Liver (tissue), 9 donors: ENCODE data around the gene HS6ST3. TPM values are rescaled to one million over a fixed set of nuclear protein-coding genes. Genes with fewer than 3 reads are reported as not detected.

Experiments
- DNase-seq: peaks from one replicate; pipeline ENCODE4 v3.0.0-alpha.2; 2017; ENCODE audit warnings: low spot score
- H3K27ac ChIP-seq, 2 donors: one replicate each; pipeline ENCODE4 v1.7.0; 2013; ENCODE audit warnings: inconsistent platforms in 2 of 2, low read length in 2 of 2, control low read depth in 1 of 2, low read depth in 1 of 2, mild to moderate bottlenecking in 1 of 2
- H3K27me3 ChIP-seq, 4 donors: one replicate each; pipeline versions ENCODE4 v1.6.1 to v1.7.0; 2013; ENCODE audit warnings: low read length in 3 of 4, inconsistent platforms in 1 of 4, mild to moderate bottlenecking in 1 of 4, moderate library complexity in 1 of 4; ENCODE audit not compliant: control insufficient read depth in 4 of 4, insufficient read depth in 4 of 4
- H3K36me3 ChIP-seq, 4 donors: one replicate each; pipeline versions ENCODE4 v1.6.1 to v1.7.0; 2013; ENCODE audit warnings: low read length in 3 of 4, mild to moderate bottlenecking in 3 of 4, low read depth in 1 of 4, moderate library complexity in 1 of 4; ENCODE audit not compliant: control insufficient read depth in 4 of 4, insufficient read depth in 3 of 4
- H3K4me1 ChIP-seq, 4 donors: one replicate each; pipeline versions ENCODE4 v1.6.1 to v1.7.0; 2013; ENCODE audit warnings: low read length in 3 of 4, mild to moderate bottlenecking in 3 of 4, moderate library complexity in 1 of 4; ENCODE audit not compliant: control insufficient read depth in 4 of 4, insufficient read depth in 4 of 4
- H3K4me3 ChIP-seq, 3 donors: one replicate each; pipeline versions ENCODE4 v1.6.1 to v1.7.0; 2013; ENCODE audit warnings: low read length in 3 of 3, control low read depth in 1 of 3, low read depth in 1 of 3, mild to moderate bottlenecking in 1 of 3
- H3K9ac ChIP-seq, 2 donors: one replicate each; pipeline ENCODE4 v1.7.0; 2013; ENCODE audit warnings: low read length in 2 of 2, mild to moderate bottlenecking in 2 of 2, moderate library complexity in 2 of 2, control low read depth in 1 of 2, low read depth in 1 of 2
- H3K9me3 ChIP-seq, 4 donors: one replicate each; pipeline versions ENCODE4 v1.6.1 to v1.7.0; 2013; ENCODE audit warnings: low read length in 3 of 4; ENCODE audit not compliant: control insufficient read depth in 4 of 4
- EGR1 ChIP-seq, 2 donors: IDR thresholded peaks; 2 replicates each; pipeline ENCODE4 v1.6.1; 2016 to 2018; ENCODE audit warnings: antibody characterized with exemption in 2 of 2, low read depth in 2 of 2
- FOXA1 ChIP-seq: IDR thresholded peaks from 2 replicates; pipeline ENCODE4 v1.6.1; 2016; ENCODE audit warnings: antibody characterized with exemption
- FOXA2 ChIP-seq: IDR thresholded peaks from 2 replicates; pipeline ENCODE4 v1.6.1; 2016; ENCODE audit warnings: antibody characterized with exemption
- GABPA ChIP-seq, 2 donors: IDR thresholded peaks in 1 of 2; conservative IDR thresholded peaks in 1 of 2; 2 replicates each; pipeline ENCODE4 v1.6.1; 2016; ENCODE audit warnings: antibody characterized with exemption in 2 of 2, mild to moderate bottlenecking in 1 of 2, moderate library complexity in 1 of 2
- HNF4A ChIP-seq, 2 donors: conservative IDR thresholded peaks; 2 replicates each; pipeline ENCODE4 v1.6.1; 2016; ENCODE audit warnings: antibody characterized with exemption in 2 of 2, mild to moderate bottlenecking in 2 of 2
- JUND ChIP-seq, 2 donors: IDR thresholded peaks; 2 replicates each; pipeline ENCODE4 v1.6.1; 2016; ENCODE audit warnings: antibody characterized with exemption in 2 of 2
- NR2F2 ChIP-seq: IDR thresholded peaks from 2 replicates; pipeline ENCODE4 v1.6.1; 2016; ENCODE audit warnings: antibody characterized with exemption
- RAD21 ChIP-seq, 2 donors: IDR thresholded peaks; 2 replicates each; pipeline ENCODE4 v1.6.1; 2016; ENCODE audit warnings: antibody characterized with exemption in 2 of 2, mild to moderate bottlenecking in 2 of 2
- RXRA ChIP-seq, 2 donors: IDR thresholded peaks; 2 replicates each; pipeline ENCODE4 v1.6.1; 2017 to 2018; ENCODE audit warnings: antibody characterized with exemption in 2 of 2, mild to moderate bottlenecking in 1 of 2
- SP1 ChIP-seq: IDR thresholded peaks from 2 replicates; pipeline ENCODE4 v1.6.1; 2018; ENCODE audit warnings: antibody characterized with exemption, mild to moderate bottlenecking
- TAF1 ChIP-seq: conservative IDR thresholded peaks from 2 replicates; pipeline ENCODE4 v1.6.1; 2016; ENCODE audit warnings: antibody characterized with exemption, mild to moderate bottlenecking
- YY1 ChIP-seq: IDR thresholded peaks from 2 replicates; pipeline ENCODE4 v1.6.1; 2016; ENCODE audit warnings: antibody characterized with exemption, mild to moderate bottlenecking
- WGBS: extraction: QIAGEN DNeasy Blood & Tissue Kit; methylation state at CpG from one replicate; pipeline ENCODE4 v1.1.7; 2013; 5-methylcytosine and 5-hydroxymethylcytosine counted together
- polyA plus RNA-seq, 2 donors: library from polyadenylated mRNA; stranded (reverse) in 1 of 2; unstranded in 1 of 2; fragments of 200-250 nt in 1 of 2; fragments of >200 nt in 1 of 2; fragmentation: Nextera tagmentation in 1 of 2; extraction: Ambion mirVana in 1 of 2; gene quantifications; one replicate each; pipeline versions ENCODE4 v1.2.1 to v1.2.3, GENCODE V29; 2013 to 2015
- total RNA-seq, 2 donors: library from RNA; depleted of rRNA; stranded (reverse); fragments of >200 nt; gene quantifications; one replicate each; pipeline ENCODE4 v1.2.3, GENCODE V29; 2014
- TF ChIP-seq, protein P1 (sequence below): IDR thresholded peaks from 2 replicates; pipeline ENCODE4 v1.6.1; 2016; ENCODE audit warnings: antibody characterized with exemption, mild to moderate bottlenecking
- TF ChIP-seq, protein P2 (sequence below): IDR thresholded peaks from 2 replicates; pipeline ENCODE4 v1.6.1; 2016; ENCODE audit warnings: antibody characterized with exemption
- TF ChIP-seq, protein P3 (sequence below): IDR thresholded peaks from 2 replicates; pipeline ENCODE4 v1.6.1; 2016; ENCODE audit warnings: antibody characterized with exemption
- TF ChIP-seq, protein P4 (sequence below): fragments of 150-350 bp; IDR thresholded peaks from 2 replicates; pipeline ENCODE4 v1.5.1; 2017; ENCODE audit warnings: improper control_type of control experiment, low read depth, low read length; ENCODE audit not compliant: missing input control
- TF ChIP-seq, protein P5 (sequence below): IDR thresholded peaks from 2 replicates; pipeline ENCODE4 v1.6.1; 2016; ENCODE audit warnings: antibody characterized with exemption
- donor health status: healthy.
- donor health status: healthy.
- donor health status: healthy.
- donor health status: healthy.
- donor health status: healthy.

HS6ST3 gene
- total and polyA plus RNA-seq, 4 donors, result under 0.01 TPM; not detected in 3

- no peak overlapping the region for H3K4me3 ChIP-seq
- H3K9ac ChIP-seq, result no peak overlapping the region
- TF ChIP-seq RAD21 (IDR thresholded peaks at IDR 0.05) (no peak), RXRA (IDR thresholded peaks at IDR 0.05) (peak in 1 of 2 donors; percentile 15), SP1 (no peak), YY1 (no peak), TAF1 (no peak), HNF4A (conservative IDR thresholded peaks at IDR 0.05) (peak; percentile 15 to 68), FOXA2 (no peak), EGR1 (IDR thresholded peaks at IDR 0.05; ENCODE audit: low read depth in 2 of 2) (no peak), FOXA1 (no peak)
- TF ChIP-seq, protein P1, sequence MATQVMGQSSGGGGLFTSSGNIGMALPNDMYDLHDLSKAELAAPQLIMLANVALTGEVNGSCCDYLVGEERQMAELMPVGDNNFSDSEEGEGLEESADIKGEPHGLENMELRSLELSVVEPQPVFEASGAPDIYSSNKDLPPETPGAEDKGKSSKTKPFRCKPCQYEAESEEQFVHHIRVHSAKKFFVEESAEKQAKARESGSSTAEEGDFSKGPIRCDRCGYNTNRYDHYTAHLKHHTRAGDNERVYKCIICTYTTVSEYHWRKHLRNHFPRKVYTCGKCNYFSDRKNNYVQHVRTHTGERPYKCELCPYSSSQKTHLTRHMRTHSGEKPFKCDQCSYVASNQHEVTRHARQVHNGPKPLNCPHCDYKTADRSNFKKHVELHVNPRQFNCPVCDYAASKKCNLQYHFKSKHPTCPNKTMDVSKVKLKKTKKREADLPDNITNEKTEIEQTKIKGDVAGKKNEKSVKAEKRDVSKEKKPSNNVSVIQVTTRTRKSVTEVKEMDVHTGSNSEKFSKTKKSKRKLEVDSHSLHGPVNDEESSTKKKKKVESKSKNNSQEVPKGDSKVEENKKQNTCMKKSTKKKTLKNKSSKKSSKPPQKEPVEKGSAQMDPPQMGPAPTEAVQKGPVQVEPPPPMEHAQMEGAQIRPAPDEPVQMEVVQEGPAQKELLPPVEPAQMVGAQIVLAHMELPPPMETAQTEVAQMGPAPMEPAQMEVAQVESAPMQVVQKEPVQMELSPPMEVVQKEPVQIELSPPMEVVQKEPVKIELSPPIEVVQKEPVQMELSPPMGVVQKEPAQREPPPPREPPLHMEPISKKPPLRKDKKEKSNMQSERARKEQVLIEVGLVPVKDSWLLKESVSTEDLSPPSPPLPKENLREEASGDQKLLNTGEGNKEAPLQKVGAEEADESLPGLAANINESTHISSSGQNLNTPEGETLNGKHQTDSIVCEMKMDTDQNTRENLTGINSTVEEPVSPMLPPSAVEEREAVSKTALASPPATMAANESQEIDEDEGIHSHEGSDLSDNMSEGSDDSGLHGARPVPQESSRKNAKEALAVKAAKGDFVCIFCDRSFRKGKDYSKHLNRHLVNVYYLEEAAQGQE, result no peak
- TF ChIP-seq, protein P2, sequence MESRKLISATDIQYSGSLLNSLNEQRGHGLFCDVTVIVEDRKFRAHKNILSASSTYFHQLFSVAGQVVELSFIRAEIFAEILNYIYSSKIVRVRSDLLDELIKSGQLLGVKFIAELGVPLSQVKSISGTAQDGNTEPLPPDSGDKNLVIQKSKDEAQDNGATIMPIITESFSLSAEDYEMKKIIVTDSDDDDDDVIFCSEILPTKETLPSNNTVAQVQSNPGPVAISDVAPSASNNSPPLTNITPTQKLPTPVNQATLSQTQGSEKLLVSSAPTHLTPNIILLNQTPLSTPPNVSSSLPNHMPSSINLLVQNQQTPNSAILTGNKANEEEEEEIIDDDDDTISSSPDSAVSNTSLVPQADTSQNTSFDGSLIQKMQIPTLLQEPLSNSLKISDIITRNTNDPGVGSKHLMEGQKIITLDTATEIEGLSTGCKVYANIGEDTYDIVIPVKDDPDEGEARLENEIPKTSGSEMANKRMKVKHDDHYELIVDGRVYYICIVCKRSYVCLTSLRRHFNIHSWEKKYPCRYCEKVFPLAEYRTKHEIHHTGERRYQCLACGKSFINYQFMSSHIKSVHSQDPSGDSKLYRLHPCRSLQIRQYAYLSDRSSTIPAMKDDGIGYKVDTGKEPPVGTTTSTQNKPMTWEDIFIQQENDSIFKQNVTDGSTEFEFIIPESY, result no peak
- TF ChIP-seq, protein P3, sequence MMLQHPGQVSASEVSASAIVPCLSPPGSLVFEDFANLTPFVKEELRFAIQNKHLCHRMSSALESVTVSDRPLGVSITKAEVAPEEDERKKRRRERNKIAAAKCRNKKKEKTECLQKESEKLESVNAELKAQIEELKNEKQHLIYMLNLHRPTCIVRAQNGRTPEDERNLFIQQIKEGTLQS, result no peak
- H3K9me3 ChIP-seq, result no peaks in the 10 kb centered on the region
- no peaks in the 10 kb centered on the region for H3K27me3 ChIP-seq
- no peak overlapping the region for H3K27ac ChIP-seq
- no peak for DNase-seq
- H3K36me3 ChIP-seq, result no peaks in the 10 kb centered on the region
- WGBS, result 71% methylated on average over 2 of the region's 2 CpGs
- H3K4me1 ChIP-seq, result peaks cover 0 to 11% (median 6%) of the 10 kb centered on the region in 4 donors
Observed at GRCh38 chr13:96525715-96526114, 435.8 kb downstream of the HS6ST3 start.

GRCh38 chr13:96527497-96527896 lies 437.6 kb downstream of the HS6ST3 start:
- Histone ChIP-seq H3K27me3 (no peaks in the 10 kb centered on the region), H3K9ac (no peak overlapping the region), H3K9me3 (no peaks in the 10 kb centered on the region), H3K4me3 (no peak overlapping the region), H3K4me1 (peaks cover 0 to 11% (median 6%) of the 10 kb centered on the region in 4 donors), H3K36me3 (no peaks in the 10 kb centered on the region), H3K27ac (no peak overlapping the region)
- TF ChIP-seq TAF1 (no peak), JUND (IDR thresholded peaks at IDR 0.05) (no peak), FOXA1 (no peak), NR2F2 (no peak), HNF4A (conservative IDR thresholded peaks at IDR 0.05) (no peak), RAD21 (IDR thresholded peaks at IDR 0.05) (no peak), GABPA (IDR thresholded peaks at IDR 0.05 in 1 of 2, conservative IDR thresholded peaks at IDR 0.05 in 1 of 2) (no peak), EGR1 (IDR thresholded peaks at IDR 0.05; ENCODE audit: low read depth in 2 of 2) (no peak), YY1 (no peak), FOXA2 (no peak), SP1 (no peak), RXRA (IDR thresholded peaks at IDR 0.05) (no peak)
- TF ChIP-seq, protein P1, result no peak
- TF ChIP-seq, protein P4, sequence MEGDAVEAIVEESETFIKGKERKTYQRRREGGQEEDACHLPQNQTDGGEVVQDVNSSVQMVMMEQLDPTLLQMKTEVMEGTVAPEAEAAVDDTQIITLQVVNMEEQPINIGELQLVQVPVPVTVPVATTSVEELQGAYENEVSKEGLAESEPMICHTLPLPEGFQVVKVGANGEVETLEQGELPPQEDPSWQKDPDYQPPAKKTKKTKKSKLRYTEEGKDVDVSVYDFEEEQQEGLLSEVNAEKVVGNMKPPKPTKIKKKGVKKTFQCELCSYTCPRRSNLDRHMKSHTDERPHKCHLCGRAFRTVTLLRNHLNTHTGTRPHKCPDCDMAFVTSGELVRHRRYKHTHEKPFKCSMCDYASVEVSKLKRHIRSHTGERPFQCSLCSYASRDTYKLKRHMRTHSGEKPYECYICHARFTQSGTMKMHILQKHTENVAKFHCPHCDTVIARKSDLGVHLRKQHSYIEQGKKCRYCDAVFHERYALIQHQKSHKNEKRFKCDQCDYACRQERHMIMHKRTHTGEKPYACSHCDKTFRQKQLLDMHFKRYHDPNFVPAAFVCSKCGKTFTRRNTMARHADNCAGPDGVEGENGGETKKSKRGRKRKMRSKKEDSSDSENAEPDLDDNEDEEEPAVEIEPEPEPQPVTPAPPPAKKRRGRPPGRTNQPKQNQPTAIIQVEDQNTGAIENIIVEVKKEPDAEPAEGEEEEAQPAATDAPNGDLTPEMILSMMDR, result no peak
- TF ChIP-seq, protein P3, result no peak
- TF ChIP-seq, protein P5, sequence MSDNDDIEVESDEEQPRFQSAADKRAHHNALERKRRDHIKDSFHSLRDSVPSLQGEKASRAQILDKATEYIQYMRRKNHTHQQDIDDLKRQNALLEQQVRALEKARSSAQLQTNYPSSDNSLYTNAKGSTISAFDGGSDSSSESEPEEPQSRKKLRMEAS, result no peak
- TF ChIP-seq, protein P2, result no peak
- WGBS, result 68% methylated on average over 3 of the region's 3 CpGs
- no peak for DNase-seq
